ENCODE measurements around the gene SORBS1. TPM values are rescaled to one million over a fixed set of nuclear protein-coding genes. Genes with fewer than 3 reads are reported as not detected.
A peak's percentile ranks its signal among the peaks of the same experiment; 100 is the strongest.

The SORBS1 gene
- total RNA-seq, 1 donor from 2014 or later: 416 TPM

- no peak overlapping the region for H3K4me3 ChIP-seq
- H3K27me3 ChIP-seq: no peaks in the 10 kb centered on the region
- no peaks in the 10 kb centered on the region for H3K9me3 ChIP-seq
- intact Hi-C loops (cut with DNase I): no loop called here
- TF ChIP-seq CTCF (IDR thresholded peaks at IDR 0.05): no peak
- peak overlapping the region; percentile 49 to 70 for H3K27ac ChIP-seq
- peaks cover 4 to 18% of the 10 kb centered on the region in 2 donors for H3K4me1 ChIP-seq
- no peak for DNase-seq (ENCODE audit: low spot score in 2 of 2)
- H3K36me3 ChIP-seq: peaks cover 85 to 96% of the 10 kb centered on the region in 2 donors
Observed at GRCh38 chr10:95346715-95347401, 214.3 kb downstream of the SORBS1 start.

GRCh38 chr10:95343573-95343972 is 217.6 kb downstream of the SORBS1 start:
- no peak for TF ChIP-seq CTCF (IDR thresholded peaks at IDR 0.05)
- H3K27me3 ChIP-seq: no peaks in the 10 kb centered on the region
- no peak overlapping the region for H3K4me3 ChIP-seq
- intact Hi-C loops (cut with DNase I): no loop called here
- no peaks in the 10 kb centered on the region for H3K9me3 ChIP-seq
- peak overlapping the region; percentile 9 to 59 for H3K27ac ChIP-seq
- peaks cover 0 to 4% of the 10 kb centered on the region in 2 donors for H3K4me1 ChIP-seq
- no peak for DNase-seq (ENCODE audit: low spot score in 2 of 2)
- H3K36me3 ChIP-seq: peaks cover 88 to 99% of the 10 kb centered on the region in 2 donors

- H3K36me3 ChIP-seq: peaks cover 94 to 99% of the 10 kb centered on the region in 2 donors
- peak overlapping the region in 1 of 2 donors; percentile 11 for H3K27ac ChIP-seq
- H3K27me3 ChIP-seq: no peaks in the 10 kb centered on the region
- intact Hi-C loops (cut with DNase I): no loop called here
- H3K9me3 ChIP-seq: no peaks in the 10 kb centered on the region
- H3K4me3 ChIP-seq: no peak overlapping the region
- DNase-seq (ENCODE audit: low spot score in 2 of 2): no peak
- TF ChIP-seq CTCF (IDR thresholded peaks at IDR 0.05): no peak
- peaks cover 0 to 8% of the 10 kb centered on the region in 2 donors for H3K4me1 ChIP-seq
Observed at GRCh38 chr10:95341716-95342130, 219.4 kb downstream of the SORBS1 start.

GRCh38 chr10:95339863-95340262 is 221.3 kb downstream of the SORBS1 start:
- Histone ChIP-seq H3K4me1 (peaks cover 15 to 27% of the 10 kb centered on the region in 2 donors), H3K27me3 (no peaks in the 10 kb centered on the region), H3K36me3 (peaks cover 87 to 99% of the 10 kb centered on the region in 2 donors), H3K4me3 (no peak overlapping the region), H3K9me3 (no peaks in the 10 kb centered on the region), H3K27ac (peak overlapping the region in 1 of 2 donors; percentile 24)
- TF ChIP-seq CTCF (IDR thresholded peaks at IDR 0.05): no peak
- intact Hi-C loops (cut with DNase I): loop anchor here (5.0 kb wide), 1 partner anchor 93 kb away; no protein-coding TSS in a partner anchor
- no peak for DNase-seq (ENCODE audit: low spot score in 2 of 2)

GRCh38 chr10:95337423-95338160 is 223.6 kb downstream of the SORBS1 start:
- peak overlapping the region; percentile 96 to 97 for H3K27ac ChIP-seq
- intact Hi-C loops (cut with DNase I): loop anchor here (5.0 kb wide), 1 partner anchor 90 kb away; no protein-coding TSS in a partner anchor
- H3K4me1 ChIP-seq: peaks cover 19 to 45% of the 10 kb centered on the region in 2 donors
- no peak for DNase-seq (ENCODE audit: low spot score in 2 of 2)
- H3K36me3 ChIP-seq: peaks cover 81 to 93% of the 10 kb centered on the region in 2 donors
- H3K27me3 ChIP-seq: no peaks in the 10 kb centered on the region
- no peak for TF ChIP-seq CTCF (IDR thresholded peaks at IDR 0.05)
- H3K4me3 ChIP-seq: no peak overlapping the region
- H3K9me3 ChIP-seq: no peaks in the 10 kb centered on the region

Measured in ascending aorta (tissue), 2 donors.